ENCODE results near the gene CCL28.

The CCL28 gene

DNA sequence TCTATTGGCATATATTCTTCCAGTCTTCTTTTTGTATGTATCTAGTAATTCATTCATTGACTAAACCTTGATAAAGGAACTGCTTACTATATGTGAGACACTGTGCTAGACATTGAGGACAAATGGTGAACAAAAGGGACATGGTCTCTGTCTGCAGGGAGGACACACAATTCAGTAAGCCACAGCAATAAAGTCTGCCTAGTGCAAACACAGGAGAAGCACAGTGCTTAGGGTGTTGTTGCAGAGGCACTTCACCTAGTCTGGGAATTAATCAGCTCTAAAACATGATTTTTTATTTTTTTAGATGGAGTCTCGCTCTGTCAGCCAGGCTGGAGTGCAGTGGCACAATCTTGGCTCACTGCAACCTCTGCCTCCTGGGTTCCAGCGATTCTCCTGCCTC, 6.4 kb upstream of the CCL28 start:
- no peak for DNase-seq (ENCODE audit: low read depth)
- H3K4me3 ChIP-seq (ENCODE audit: low read length): no peak overlapping the region
- TF ChIP-seq, protein P1, sequence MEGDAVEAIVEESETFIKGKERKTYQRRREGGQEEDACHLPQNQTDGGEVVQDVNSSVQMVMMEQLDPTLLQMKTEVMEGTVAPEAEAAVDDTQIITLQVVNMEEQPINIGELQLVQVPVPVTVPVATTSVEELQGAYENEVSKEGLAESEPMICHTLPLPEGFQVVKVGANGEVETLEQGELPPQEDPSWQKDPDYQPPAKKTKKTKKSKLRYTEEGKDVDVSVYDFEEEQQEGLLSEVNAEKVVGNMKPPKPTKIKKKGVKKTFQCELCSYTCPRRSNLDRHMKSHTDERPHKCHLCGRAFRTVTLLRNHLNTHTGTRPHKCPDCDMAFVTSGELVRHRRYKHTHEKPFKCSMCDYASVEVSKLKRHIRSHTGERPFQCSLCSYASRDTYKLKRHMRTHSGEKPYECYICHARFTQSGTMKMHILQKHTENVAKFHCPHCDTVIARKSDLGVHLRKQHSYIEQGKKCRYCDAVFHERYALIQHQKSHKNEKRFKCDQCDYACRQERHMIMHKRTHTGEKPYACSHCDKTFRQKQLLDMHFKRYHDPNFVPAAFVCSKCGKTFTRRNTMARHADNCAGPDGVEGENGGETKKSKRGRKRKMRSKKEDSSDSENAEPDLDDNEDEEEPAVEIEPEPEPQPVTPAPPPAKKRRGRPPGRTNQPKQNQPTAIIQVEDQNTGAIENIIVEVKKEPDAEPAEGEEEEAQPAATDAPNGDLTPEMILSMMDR (conservative IDR thresholded peaks at IDR 0.05; ENCODE audit: low read length): no peak

- TF ChIP-seq, protein P1 (conservative IDR thresholded peaks at IDR 0.05; ENCODE audit: low read length): no peak
- DNase-seq (ENCODE audit: low read depth): no peak
- no peak overlapping the region for H3K4me3 ChIP-seq (ENCODE audit: low read length)
These were observed 4.7 kb upstream of the CCL28 start for GRCh38 chr5:43416803-43417394.

GRCh38 chr5:43415935-43416802, 4.0 kb upstream of the CCL28 start:
- H3K4me3 ChIP-seq (ENCODE audit: low read length): no peak overlapping the region
- TF ChIP-seq, protein P1 (conservative IDR thresholded peaks at IDR 0.05; ENCODE audit: low read length): no peak
- DNase-seq (ENCODE audit: low read depth): no peak

DNA sequence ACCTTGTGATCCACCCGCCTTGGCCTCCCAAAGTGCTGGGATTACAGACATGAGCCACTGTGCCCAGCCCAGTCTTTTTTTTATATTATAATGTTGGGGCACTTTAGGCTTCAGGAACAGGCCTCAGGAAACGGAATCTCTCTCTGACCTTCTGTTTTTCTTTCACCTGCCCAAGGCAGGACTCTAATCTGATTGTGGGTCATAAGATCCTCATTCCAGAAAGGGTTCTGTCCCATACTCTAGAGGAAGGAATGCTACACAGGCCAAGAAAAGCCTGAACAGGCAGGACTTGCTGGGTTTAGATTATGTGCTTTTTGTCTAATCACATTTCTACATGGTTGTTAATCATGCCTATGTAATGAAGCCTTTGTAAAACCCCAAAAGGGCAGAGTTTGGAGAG, 1.8 kb upstream of the CCL28 start:
- DNase-seq (ENCODE audit: low read depth): no peak
- TF ChIP-seq, protein P1 (conservative IDR thresholded peaks at IDR 0.05; ENCODE audit: low read length): no peak

GRCh38 chr5:43412644-43413043, 453 bp upstream of the CCL28 start:
- H3K4me3 ChIP-seq (ENCODE audit: low read length): no peak overlapping the region
- no peak for DNase-seq (ENCODE audit: low read depth)
- TF ChIP-seq, protein P1 (conservative IDR thresholded peaks at IDR 0.05; ENCODE audit: low read length): no peak

More for the DNA sequence above, 1.8 kb upstream of the CCL28 start:
- no peak overlapping the region for H3K4me3 ChIP-seq (ENCODE audit: low read length)

DNA sequence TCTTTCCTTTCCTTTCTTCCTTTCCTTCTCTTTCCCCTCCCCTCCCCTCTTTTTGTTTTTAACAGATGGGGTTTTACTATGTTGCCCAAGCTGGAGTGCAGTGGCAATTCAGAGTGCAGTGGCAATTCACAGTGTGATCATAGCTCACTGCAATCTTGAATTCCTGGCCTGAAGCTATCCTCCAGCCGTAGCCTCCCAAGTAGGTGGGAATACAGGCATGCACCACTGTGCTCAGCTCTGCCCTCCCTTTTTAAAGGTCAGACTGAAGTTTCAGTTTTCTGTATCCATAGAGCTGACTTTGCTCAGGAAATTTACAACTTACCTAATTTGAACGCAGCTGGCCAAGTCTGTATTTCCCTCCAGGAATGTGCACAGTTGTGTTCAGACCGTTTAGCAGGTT, 696 bp downstream of the CCL28 start:
- DNase-seq (ENCODE audit: low read depth): no peak
- TF ChIP-seq, protein P1 (conservative IDR thresholded peaks at IDR 0.05; ENCODE audit: low read length): no peak
- no peak overlapping the region for H3K4me3 ChIP-seq (ENCODE audit: low read length)

- TF ChIP-seq, protein P1 (conservative IDR thresholded peaks at IDR 0.05; ENCODE audit: low read length): no peak
- H3K4me3 ChIP-seq (ENCODE audit: low read length): no peak overlapping the region
- DNase-seq (ENCODE audit: low read depth): no peak
These were observed 1.8 kb downstream of the CCL28 start for GRCh38 chr5:43410414-43410813.
